ENCODE data around the gene SLC34A1.

DNA sequence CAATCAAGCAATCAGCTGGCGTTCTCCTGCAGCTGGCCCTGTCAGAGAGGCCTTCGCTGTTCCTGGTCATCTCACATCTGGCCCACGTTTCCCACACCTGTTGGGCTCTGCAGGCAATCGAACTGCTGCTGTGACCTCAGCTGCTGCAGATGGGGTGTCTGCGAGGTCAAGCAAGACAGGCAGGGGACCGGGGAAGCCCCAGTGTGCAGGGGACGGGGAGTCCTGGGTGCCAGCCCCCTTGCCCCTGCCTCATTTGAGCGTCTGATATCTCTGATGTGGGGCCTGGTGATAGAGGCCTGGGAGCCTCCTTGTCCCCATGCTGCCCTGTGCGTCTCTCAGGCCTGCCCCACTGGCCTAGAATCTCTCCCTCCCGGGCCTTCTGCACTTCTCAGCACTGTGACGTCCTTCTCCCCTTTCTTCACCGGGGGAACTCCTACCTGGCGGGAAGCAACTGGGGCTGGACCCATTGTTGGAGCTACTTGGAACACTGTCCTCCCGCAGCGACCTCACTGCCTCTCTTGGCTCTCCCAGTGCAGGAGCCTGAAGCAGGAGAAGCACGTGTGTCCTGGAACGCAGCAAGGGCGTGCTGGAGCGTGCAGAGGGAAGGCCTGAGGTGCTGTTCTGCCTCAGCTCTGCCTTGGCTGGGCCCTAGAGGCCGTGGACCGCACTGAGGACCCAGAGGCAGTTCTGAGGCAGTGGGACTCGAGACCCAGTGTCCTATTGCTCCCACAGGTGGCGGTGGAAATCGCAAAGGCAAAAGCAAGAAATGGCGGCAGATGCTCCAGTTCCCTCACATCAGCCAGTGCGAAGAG, 46.1 kb downstream of the SLC34A1 start:
- TF ChIP-seq, protein P1, sequence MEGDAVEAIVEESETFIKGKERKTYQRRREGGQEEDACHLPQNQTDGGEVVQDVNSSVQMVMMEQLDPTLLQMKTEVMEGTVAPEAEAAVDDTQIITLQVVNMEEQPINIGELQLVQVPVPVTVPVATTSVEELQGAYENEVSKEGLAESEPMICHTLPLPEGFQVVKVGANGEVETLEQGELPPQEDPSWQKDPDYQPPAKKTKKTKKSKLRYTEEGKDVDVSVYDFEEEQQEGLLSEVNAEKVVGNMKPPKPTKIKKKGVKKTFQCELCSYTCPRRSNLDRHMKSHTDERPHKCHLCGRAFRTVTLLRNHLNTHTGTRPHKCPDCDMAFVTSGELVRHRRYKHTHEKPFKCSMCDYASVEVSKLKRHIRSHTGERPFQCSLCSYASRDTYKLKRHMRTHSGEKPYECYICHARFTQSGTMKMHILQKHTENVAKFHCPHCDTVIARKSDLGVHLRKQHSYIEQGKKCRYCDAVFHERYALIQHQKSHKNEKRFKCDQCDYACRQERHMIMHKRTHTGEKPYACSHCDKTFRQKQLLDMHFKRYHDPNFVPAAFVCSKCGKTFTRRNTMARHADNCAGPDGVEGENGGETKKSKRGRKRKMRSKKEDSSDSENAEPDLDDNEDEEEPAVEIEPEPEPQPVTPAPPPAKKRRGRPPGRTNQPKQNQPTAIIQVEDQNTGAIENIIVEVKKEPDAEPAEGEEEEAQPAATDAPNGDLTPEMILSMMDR (tag by site-specific recombination; IDR thresholded peaks at IDR 0.05), result no peak
- TF ChIP-seq SETDB1 (IDR thresholded peaks at IDR 0.05; ENCODE audit: insufficient read length, low read length), result no peak
- no peak for TF ChIP-seq RBAK (tag by site-specific recombination; IDR thresholded peaks at IDR 0.05)
- no peak for TF ChIP-seq ZNF169 (tag by site-specific recombination; IDR thresholded peaks at IDR 0.05)
- TF ChIP-seq, protein P2, sequence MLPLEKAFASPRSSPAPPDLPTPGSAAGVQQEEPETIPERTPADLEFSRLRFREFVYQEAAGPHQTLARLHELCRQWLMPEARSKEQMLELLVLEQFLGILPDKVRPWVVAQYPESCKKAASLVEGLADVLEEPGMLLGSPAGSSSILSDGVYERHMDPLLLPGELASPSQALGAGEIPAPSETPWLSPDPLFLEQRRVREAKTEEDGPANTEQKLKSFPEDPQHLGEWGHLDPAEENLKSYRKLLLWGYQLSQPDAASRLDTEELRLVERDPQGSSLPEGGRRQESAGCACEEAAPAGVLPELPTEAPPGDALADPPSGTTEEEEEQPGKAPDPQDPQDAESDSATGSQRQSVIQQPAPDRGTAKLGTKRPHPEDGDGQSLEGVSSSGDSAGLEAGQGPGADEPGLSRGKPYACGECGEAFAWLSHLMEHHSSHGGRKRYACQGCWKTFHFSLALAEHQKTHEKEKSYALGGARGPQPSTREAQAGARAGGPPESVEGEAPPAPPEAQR (tag by site-specific recombination; IDR thresholded peaks at IDR 0.05), result no peak
- no peak for TF ChIP-seq ZFP69B (tag by site-specific recombination; IDR thresholded peaks at IDR 0.05)
- TF ChIP-seq, protein P3, sequence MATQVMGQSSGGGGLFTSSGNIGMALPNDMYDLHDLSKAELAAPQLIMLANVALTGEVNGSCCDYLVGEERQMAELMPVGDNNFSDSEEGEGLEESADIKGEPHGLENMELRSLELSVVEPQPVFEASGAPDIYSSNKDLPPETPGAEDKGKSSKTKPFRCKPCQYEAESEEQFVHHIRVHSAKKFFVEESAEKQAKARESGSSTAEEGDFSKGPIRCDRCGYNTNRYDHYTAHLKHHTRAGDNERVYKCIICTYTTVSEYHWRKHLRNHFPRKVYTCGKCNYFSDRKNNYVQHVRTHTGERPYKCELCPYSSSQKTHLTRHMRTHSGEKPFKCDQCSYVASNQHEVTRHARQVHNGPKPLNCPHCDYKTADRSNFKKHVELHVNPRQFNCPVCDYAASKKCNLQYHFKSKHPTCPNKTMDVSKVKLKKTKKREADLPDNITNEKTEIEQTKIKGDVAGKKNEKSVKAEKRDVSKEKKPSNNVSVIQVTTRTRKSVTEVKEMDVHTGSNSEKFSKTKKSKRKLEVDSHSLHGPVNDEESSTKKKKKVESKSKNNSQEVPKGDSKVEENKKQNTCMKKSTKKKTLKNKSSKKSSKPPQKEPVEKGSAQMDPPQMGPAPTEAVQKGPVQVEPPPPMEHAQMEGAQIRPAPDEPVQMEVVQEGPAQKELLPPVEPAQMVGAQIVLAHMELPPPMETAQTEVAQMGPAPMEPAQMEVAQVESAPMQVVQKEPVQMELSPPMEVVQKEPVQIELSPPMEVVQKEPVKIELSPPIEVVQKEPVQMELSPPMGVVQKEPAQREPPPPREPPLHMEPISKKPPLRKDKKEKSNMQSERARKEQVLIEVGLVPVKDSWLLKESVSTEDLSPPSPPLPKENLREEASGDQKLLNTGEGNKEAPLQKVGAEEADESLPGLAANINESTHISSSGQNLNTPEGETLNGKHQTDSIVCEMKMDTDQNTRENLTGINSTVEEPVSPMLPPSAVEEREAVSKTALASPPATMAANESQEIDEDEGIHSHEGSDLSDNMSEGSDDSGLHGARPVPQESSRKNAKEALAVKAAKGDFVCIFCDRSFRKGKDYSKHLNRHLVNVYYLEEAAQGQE (tag by site-specific recombination; IDR thresholded peaks at IDR 0.05), result no peak
- no peak for TF ChIP-seq HOXA7 (CRISPR knock-in tag; IDR thresholded peaks at IDR 0.05; ENCODE audit: borderline replicate concordance)

All from HEK293 (cell line).